Lower lobe of right lung (tissue), 2 donors: Measurements from ENCODE around the gene CLMP. TPM values are rescaled to one million over a fixed set of nuclear protein-coding genes. Genes with fewer than 3 reads are reported as not detected.

Source experiments
- ATAC-seq, 2 donors: fragments of 200-7000 bp; cut with Tn5 transposase; one replicate each; pipeline ENCODE4 v1.9.1; 2020 to 2022; ENCODE audit warnings: mild to moderate bottlenecking in 2 of 2, moderate library complexity in 2 of 2
- DNase-seq: peaks from one replicate; pipeline ENCODE4 v3.0.0-alpha.2; 2020
- H3K27ac ChIP-seq: fragments of 200-600 bp; one replicate; pipeline ENCODE4 v1.8.0; 2022
- H3K27me3 ChIP-seq: fragments of 200-600 bp; one replicate; pipeline ENCODE4 v1.8.0; 2022; ENCODE audit warnings: low read depth
- H3K36me3 ChIP-seq: fragments of 200-600 bp; one replicate; pipeline ENCODE4 v1.8.0; 2022; ENCODE audit warnings: mild to moderate bottlenecking
- H3K4me1 ChIP-seq: fragments of 200-600 bp; one replicate; pipeline ENCODE4 v1.8.0; 2022
- H3K4me3 ChIP-seq: fragments of 200-600 bp; one replicate; pipeline ENCODE4 v1.8.0; 2022; ENCODE audit warnings: mild to moderate bottlenecking
- H3K9me3 ChIP-seq: fragments of 200-600 bp; one replicate; pipeline ENCODE4 v1.8.0; 2022
- intact Hi-C: fragments of 100-400 bp; cut with DNase I; formaldehyde crosslinking; loops from one replicate; pipeline ENCODE4 v1.11.0; 2022
- total RNA-seq: library from RNA; stranded (reverse); fragmentation: NEBNext Ultra II Directional; extraction: Animal tissue kit (Norgen Biotek cat#: 25700); gene quantifications from one replicate; pipeline ENCODE4 v1.2.1, GENCODE V29; 2021
- TF ChIP-seq, protein P1 (sequence below): fragments of 200-600 bp; IDR thresholded peaks from one replicate; pipeline ENCODE4 v1.8.0; 2022; ENCODE audit warnings: antibody characterized with exemption, mild to moderate bottlenecking
- donor health status: DM: no; HTN: yes; CAD: no; lungs with severe emphysema.

The CLMP gene
- total RNA-seq, 1 donor from 2014 or later: 15.1 TPM

DNA sequence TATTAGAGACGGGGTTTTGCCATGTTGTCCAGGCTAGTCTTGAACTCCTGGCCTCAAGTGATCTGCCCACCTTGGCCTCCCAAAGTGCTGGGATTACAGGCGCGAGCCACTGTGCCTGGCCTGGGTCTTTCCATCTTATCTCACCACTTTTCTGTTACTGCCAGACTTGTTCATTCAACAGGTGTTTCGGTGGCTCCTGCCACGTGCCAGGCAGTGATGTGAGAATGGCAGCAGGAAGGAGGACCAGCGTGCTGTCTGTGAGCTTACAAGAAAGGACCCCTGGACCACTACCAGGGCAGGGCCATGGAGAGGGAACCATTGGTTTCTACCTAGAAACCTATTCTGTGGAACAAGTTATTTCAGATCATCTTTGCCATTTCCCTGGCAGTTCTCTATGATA lies 44.2 kb downstream of the CLMP start:
- Histone ChIP-seq H3K27me3 (no peaks in the 10 kb centered on the region), H3K27ac (no peak overlapping the region), H3K4me1 (no peaks in the 10 kb centered on the region), H3K36me3 (no peaks in the 10 kb centered on the region), H3K9me3 (no peaks in the 10 kb centered on the region), H3K4me3 (no peak overlapping the region)
- intact Hi-C loops: no loop called here
- DNase-seq (no peak), ATAC-seq (no peak)
- TF ChIP-seq, protein P1, sequence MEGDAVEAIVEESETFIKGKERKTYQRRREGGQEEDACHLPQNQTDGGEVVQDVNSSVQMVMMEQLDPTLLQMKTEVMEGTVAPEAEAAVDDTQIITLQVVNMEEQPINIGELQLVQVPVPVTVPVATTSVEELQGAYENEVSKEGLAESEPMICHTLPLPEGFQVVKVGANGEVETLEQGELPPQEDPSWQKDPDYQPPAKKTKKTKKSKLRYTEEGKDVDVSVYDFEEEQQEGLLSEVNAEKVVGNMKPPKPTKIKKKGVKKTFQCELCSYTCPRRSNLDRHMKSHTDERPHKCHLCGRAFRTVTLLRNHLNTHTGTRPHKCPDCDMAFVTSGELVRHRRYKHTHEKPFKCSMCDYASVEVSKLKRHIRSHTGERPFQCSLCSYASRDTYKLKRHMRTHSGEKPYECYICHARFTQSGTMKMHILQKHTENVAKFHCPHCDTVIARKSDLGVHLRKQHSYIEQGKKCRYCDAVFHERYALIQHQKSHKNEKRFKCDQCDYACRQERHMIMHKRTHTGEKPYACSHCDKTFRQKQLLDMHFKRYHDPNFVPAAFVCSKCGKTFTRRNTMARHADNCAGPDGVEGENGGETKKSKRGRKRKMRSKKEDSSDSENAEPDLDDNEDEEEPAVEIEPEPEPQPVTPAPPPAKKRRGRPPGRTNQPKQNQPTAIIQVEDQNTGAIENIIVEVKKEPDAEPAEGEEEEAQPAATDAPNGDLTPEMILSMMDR: no peak

- TF ChIP-seq, protein P1: no peak
- Histone ChIP-seq H3K36me3 (no peaks in the 10 kb centered on the region), H3K4me3 (no peak overlapping the region), H3K27me3 (no peaks in the 10 kb centered on the region), H3K27ac (no peak overlapping the region), H3K4me1 (no peaks in the 10 kb centered on the region), H3K9me3 (no peaks in the 10 kb centered on the region)
- intact Hi-C loops: no loop called here
- DNase-seq (no peak), ATAC-seq (no peak)
These were observed 46.1 kb downstream of the CLMP start for GRCh38 chr11:123148965-123149364.

DNA sequence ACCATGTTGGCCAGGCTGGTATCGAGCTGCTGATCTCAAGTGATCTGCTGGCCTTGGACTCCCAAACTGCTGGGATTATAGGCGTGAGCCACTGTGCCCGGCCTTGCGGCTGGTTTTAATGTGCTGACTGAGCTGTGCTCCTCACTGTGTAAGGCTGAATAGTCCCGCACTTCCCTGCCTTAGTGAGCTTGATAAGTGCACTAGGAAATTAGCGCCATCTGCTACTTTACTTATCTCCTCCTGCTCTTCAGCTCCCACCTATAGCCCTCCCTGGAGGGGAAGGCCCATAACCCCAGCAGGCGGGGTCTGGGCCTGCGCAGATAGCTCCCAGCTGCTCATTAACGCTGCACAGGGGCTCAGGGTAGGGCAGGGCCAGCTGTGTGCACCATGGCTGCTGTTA lies 49.4 kb downstream of the CLMP start:
- intact Hi-C loops: no loop called here
- Histone ChIP-seq H3K4me3 (no peak overlapping the region), H3K9me3 (no peaks in the 10 kb centered on the region), H3K4me1 (no peaks in the 10 kb centered on the region), H3K36me3 (no peaks in the 10 kb centered on the region), H3K27ac (no peak overlapping the region), H3K27me3 (no peaks in the 10 kb centered on the region)
- DNase-seq (no peak), ATAC-seq (peak; percentile 45 to 54)
- TF ChIP-seq, protein P1: no peak

DNA sequence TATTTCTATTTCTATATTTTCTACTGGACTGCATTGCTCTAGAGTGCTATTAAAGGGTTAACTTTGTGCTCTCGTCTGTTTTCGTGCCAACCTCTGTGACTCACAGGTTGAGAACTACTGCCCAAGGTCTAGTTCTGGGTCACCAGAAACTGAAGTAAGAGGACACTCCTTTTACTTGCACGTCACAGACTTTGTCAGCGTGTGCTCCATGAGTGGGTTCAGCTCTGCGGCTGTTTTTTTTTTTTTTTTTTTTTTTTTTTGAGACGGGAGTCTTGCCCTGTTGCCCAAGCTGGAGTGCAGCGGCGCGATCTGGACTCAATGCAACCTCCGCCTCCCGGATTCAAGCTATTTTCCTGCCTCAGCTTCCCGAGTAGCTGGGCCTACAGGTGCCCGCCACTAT lies 49.8 kb downstream of the CLMP start:
- ATAC-seq (peak; percentile 88 to 96), DNase-seq (no peak)
- TF ChIP-seq, protein P1: no peak
- H3K4me1 ChIP-seq: no peaks in the 10 kb centered on the region
- H3K27me3 ChIP-seq: no peaks in the 10 kb centered on the region
- intact Hi-C loops: no loop called here
- H3K36me3 ChIP-seq: no peaks in the 10 kb centered on the region
- no peak overlapping the region for H3K4me3 ChIP-seq
- no peak overlapping the region for H3K27ac ChIP-seq
- no peaks in the 10 kb centered on the region for H3K9me3 ChIP-seq

- DNase-seq (no peak), ATAC-seq (no peak)
- TF ChIP-seq, protein P1: no peak
- intact Hi-C loops: no loop called here
- H3K27me3 ChIP-seq: no peaks in the 10 kb centered on the region
- H3K27ac ChIP-seq: no peak overlapping the region
- no peaks in the 10 kb centered on the region for H3K36me3 ChIP-seq
- H3K4me1 ChIP-seq: no peaks in the 10 kb centered on the region
- no peak overlapping the region for H3K4me3 ChIP-seq
- no peaks in the 10 kb centered on the region for H3K9me3 ChIP-seq
These were observed 50.3 kb downstream of the CLMP start for GRCh38 chr11:123144707-123145106.

DNA sequence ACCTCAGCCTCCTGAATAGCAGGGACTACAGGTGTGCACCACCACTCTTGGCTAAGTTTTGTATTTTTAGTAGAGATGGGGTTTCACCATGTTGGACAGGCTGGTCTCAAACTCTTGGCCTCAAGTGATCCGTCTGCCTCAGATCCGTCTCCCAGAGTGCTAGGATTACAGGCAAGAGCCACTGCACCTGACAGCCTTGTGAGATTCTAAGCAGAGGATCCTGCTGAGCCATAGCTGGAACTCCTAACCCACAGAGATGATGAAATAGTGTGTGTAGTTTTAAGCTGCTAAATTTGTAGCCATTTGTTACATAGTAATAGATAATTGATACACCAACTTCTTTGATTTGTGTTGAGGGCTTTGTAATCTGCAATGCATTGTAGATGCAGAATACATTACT lies 51.1 kb downstream of the CLMP start:
- Histone ChIP-seq H3K9me3 (no peaks in the 10 kb centered on the region), H3K27me3 (no peaks in the 10 kb centered on the region), H3K4me1 (no peaks in the 10 kb centered on the region), H3K27ac (no peak overlapping the region), H3K4me3 (no peak overlapping the region), H3K36me3 (no peaks in the 10 kb centered on the region)
- no peak for ATAC-seq
- TF ChIP-seq, protein P1: no peak
- DNase-seq: no peak
- intact Hi-C loops: no loop called here
